H9 (cell line): Measurements from ENCODE around the gene LYRM2. TPM values are rescaled to one million over a fixed set of nuclear protein-coding genes. Genes with fewer than 3 reads are reported as not detected.

ENCODE experiments used
- DNase-seq: peaks from one replicate; pipeline ENCODE4 v3.0.0-alpha.2; 2017
- H2AFZ ChIP-seq: one replicate; pipeline ENCODE4 v1.6.1; 2013; ENCODE audit warnings: mild to moderate bottlenecking, low read length, control low read depth, moderate library complexity
- H2AK5ac ChIP-seq: 2 replicates; pipeline ENCODE4 v1.6.1; 2013; ENCODE audit warnings: low read length, control low read depth, mixed read lengths; ENCODE audit not compliant: insufficient read length
- H2BK120ac ChIP-seq: one replicate; pipeline ENCODE4 v1.6.1; 2013; ENCODE audit warnings: low read depth, mild to moderate bottlenecking, low read length, control low read depth, inconsistent platforms; ENCODE audit not compliant: poor library complexity, severe bottlenecking
- H2BK12ac ChIP-seq: 2 replicates; pipeline ENCODE4 v1.6.1; 2013; ENCODE audit warnings: low read length, control low read depth, mixed read lengths, low read depth; ENCODE audit not compliant: insufficient read length
- H2BK15ac ChIP-seq: 2 replicates; pipeline ENCODE4 v1.6.1; 2013; ENCODE audit warnings: low read depth, low read length, control low read depth
- H2BK20ac ChIP-seq: one replicate; pipeline ENCODE4 v1.6.1; 2013; ENCODE audit warnings: low read depth, mild to moderate bottlenecking, low read length, control low read depth, inconsistent platforms; ENCODE audit not compliant: poor library complexity, severe bottlenecking
- H2BK5ac ChIP-seq: 2 replicates; pipeline ENCODE4 v1.6.1; 2013; ENCODE audit warnings: low read length, control low read depth, mixed read lengths; ENCODE audit not compliant: insufficient read length
- H3K14ac ChIP-seq: 2 replicates; pipeline ENCODE4 v1.6.1; 2013; ENCODE audit warnings: low read length, control low read depth; ENCODE audit not compliant: insufficient read depth
- H3K18ac ChIP-seq: 2 replicates; pipeline ENCODE4 v1.6.1; 2013; ENCODE audit warnings: low read depth, mild to moderate bottlenecking, mixed read lengths, low read length, control low read depth; ENCODE audit not compliant: insufficient read length
- H3K23ac ChIP-seq: 2 replicates; pipeline ENCODE4 v1.6.1; 2013; ENCODE audit warnings: low read length, control low read depth, mixed read lengths, low read depth; ENCODE audit not compliant: insufficient read length
- H3K23me2 ChIP-seq: 2 replicates; pipeline ENCODE4 v1.6.1; 2013; ENCODE audit warnings: low read depth, mild to moderate bottlenecking, mixed read lengths, low read length, control low read depth; ENCODE audit not compliant: insufficient read length, poor library complexity, severe bottlenecking
- H3K27ac ChIP-seq: 2 replicates; pipeline ENCODE4 v1.5.1; 2013; ENCODE audit warnings: low read length, control low read depth, mixed read lengths, low read depth; ENCODE audit not compliant: insufficient read length
- H3K27me3 ChIP-seq: 2 replicates; pipeline ENCODE4 v1.6.1; 2013; ENCODE audit warnings: low read length, control low read depth, inconsistent platforms; ENCODE audit not compliant: insufficient read depth
- H3K4ac ChIP-seq: 2 replicates; pipeline ENCODE4 v1.6.1; 2013; ENCODE audit warnings: low read depth, mild to moderate bottlenecking, control low read depth, inconsistent platforms, low read length, moderate library complexity
- H3K4me1 ChIP-seq: 2 replicates; pipeline ENCODE4 v1.6.1; 2013; ENCODE audit warnings: low read length, control low read depth, inconsistent platforms; ENCODE audit not compliant: insufficient read depth
- H3K4me2 ChIP-seq: 2 replicates; pipeline ENCODE4 v1.6.1; 2013; ENCODE audit warnings: low read length, control low read depth, mixed read lengths; ENCODE audit not compliant: insufficient read length, insufficient read depth
- H3K56ac ChIP-seq: 2 replicates; pipeline ENCODE4 v1.6.1; 2013; ENCODE audit warnings: low read depth, mild to moderate bottlenecking, mixed read lengths, low read length, control low read depth; ENCODE audit not compliant: insufficient read length
- H3K79me1 ChIP-seq: 2 replicates; pipeline ENCODE4 v1.6.1; 2013; ENCODE audit warnings: low read depth, mild to moderate bottlenecking, moderate library complexity, low read length, control low read depth, inconsistent platforms; ENCODE audit not compliant: insufficient read depth, poor library complexity, severe bottlenecking
- H3K79me2 ChIP-seq: 2 replicates; pipeline ENCODE4 v1.6.1; 2013; ENCODE audit warnings: low read length, control low read depth, inconsistent platforms; ENCODE audit not compliant: insufficient read depth
- H3K9ac ChIP-seq: 2 replicates; pipeline ENCODE4 v1.6.1; 2013; ENCODE audit warnings: low read length, control low read depth, mixed read lengths; ENCODE audit not compliant: insufficient read length; ENCODE audit errors: extremely low read depth
- H3K9me3 ChIP-seq: one replicate; pipeline ENCODE4 v1.6.1; 2013; ENCODE audit warnings: low read depth, low read length, inconsistent platforms; ENCODE audit not compliant: control insufficient read depth
- H3T11ph ChIP-seq: one replicate; pipeline ENCODE4 v1.6.1; 2013; ENCODE audit warnings: mild to moderate bottlenecking, low read length, control low read depth, inconsistent platforms
- H4K20me1 ChIP-seq: one replicate; pipeline ENCODE4 v1.6.1; 2013; ENCODE audit not compliant: control insufficient read depth, insufficient read length, insufficient read depth
- H4K5ac ChIP-seq: 2 replicates; pipeline ENCODE4 v1.6.1; 2013; ENCODE audit warnings: low read depth, mild to moderate bottlenecking, mixed read lengths, low read length, control low read depth; ENCODE audit not compliant: insufficient read length
- H4K8ac ChIP-seq: replicated peaks from 2 replicates; pipeline ENCODE4 v1.6.1; 2013; ENCODE audit warnings: low read length, control low read depth, mixed read lengths, low read depth; ENCODE audit not compliant: insufficient read length
- H4K91ac ChIP-seq: 2 replicates; pipeline ENCODE4 v1.6.1; 2013; ENCODE audit warnings: low read depth, mild to moderate bottlenecking, moderate library complexity, mixed read lengths, low read length, control low read depth; ENCODE audit not compliant: insufficient read length
- H3K27ac Mint-ChIP-seq, 3 experiments: 2 replicates in 2 of 3; 3 replicates in 1 of 3; pipeline ENCODE4 v1.8.0; 2020 to 2021; ENCODE audit warnings: mixed read lengths in 3 of 3, mild to moderate bottlenecking in 1 of 3, moderate library complexity in 1 of 3
- H3K27me3 Mint-ChIP-seq: 2 replicates; pipeline ENCODE4 v1.8.0; 2021; ENCODE audit warnings: low read depth, mild to moderate bottlenecking, moderate library complexity, mixed read lengths
- H3K36me3 Mint-ChIP-seq, 3 experiments: 2 replicates in 2 of 3; 3 replicates in 1 of 3; pipeline ENCODE4 v1.8.0; 2020 to 2021; ENCODE audit warnings: low read depth in 3 of 3, mixed read lengths in 3 of 3; ENCODE audit not compliant: insufficient read depth in 1 of 3
- H3K4me1 Mint-ChIP-seq, 2 experiments: 2 replicates each; pipeline ENCODE4 v1.8.0; 2020; ENCODE audit warnings: mixed read lengths in 2 of 2
- H3K4me3 Mint-ChIP-seq, 2 experiments: 2 replicates in 1 of 2; 3 replicates in 1 of 2; pipeline ENCODE4 v1.8.0; 2020 to 2021; ENCODE audit warnings: mild to moderate bottlenecking in 2 of 2, mixed read lengths in 2 of 2, moderate library complexity in 1 of 2
- H3K9me3 Mint-ChIP-seq, 2 experiments: 2 replicates in 1 of 2; 3 replicates in 1 of 2; pipeline ENCODE4 v1.8.0; 2020; ENCODE audit warnings: mild to moderate bottlenecking in 2 of 2, mixed read lengths in 2 of 2, moderate library complexity in 1 of 2
- WGBS: extraction: QIAGEN DNeasy Blood & Tissue Kit; methylation state at CpG from one replicate; pipeline ENCODE4 v1.1.7; 2013; ENCODE audit warnings: missing lambda C conversion rate, low lambda C conversion rate, mixed read lengths; ENCODE audit not compliant: insufficient read length; ENCODE audit errors: extremely low coverage; 5-methylcytosine and 5-hydroxymethylcytosine counted together
- total RNA-seq: library from RNA; stranded (reverse); gene quantifications from 2 replicates; pipeline ENCODE4 v1.2.1, GENCODE V29; 2021
- TF ChIP-seq, protein P1 (sequence below): fragments of 200-600 bp; sonication (generic); conservative IDR thresholded peaks from 3 replicates; pipeline ENCODE4 v1.8.0; 2021; ENCODE audit warnings: antibody characterized with exemption, mild to moderate bottlenecking

LYRM2 gene
- total RNA-seq, 1 experiment from 2014 or later = 29.8 TPM

DNA sequence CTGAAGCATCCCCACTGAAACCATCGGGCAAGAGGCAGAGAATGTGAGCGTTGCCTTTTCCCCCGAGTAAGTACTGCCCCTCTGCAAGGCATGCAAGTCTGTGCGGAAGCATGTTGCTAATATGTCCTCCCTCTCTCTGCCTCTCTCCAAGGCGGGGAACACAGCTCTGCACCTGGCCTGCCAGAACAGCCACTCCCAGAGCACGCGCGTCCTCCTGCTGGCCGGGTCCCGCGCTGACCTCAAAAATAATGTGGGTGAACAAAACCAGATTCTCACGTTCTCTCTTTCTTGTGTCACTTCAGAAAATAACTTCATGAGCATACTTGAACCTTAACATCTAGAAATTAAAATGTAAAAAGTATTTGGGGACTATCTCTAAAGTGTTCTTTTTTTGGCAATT, 26.4 kb downstream of the LYRM2 start:
- Mint-ChIP-seq H3K4me1 (peaks cover 0 to 12% of the 10 kb centered on the region in 2 experiments; a peak in 2 of 4 replicates), H3K9me3 (no peaks in the 10 kb centered on the region), H3K36me3 (no peaks in the 10 kb centered on the region), H3K27ac (no peak overlapping the region), H3K4me3 (no peak overlapping the region), H3K27me3 (peaks cover 2% of the 10 kb centered on the region)
- Histone ChIP-seq H2BK120ac (no peak overlapping the region), H2BK5ac (no peak overlapping the region), H3T11ph (no peak overlapping the region), H4K20me1 (no peaks in the 10 kb centered on the region), H3K14ac (no peak overlapping the region), H2BK12ac (no peak overlapping the region), H2AFZ (no peak overlapping the region), H3K27me3 (no peaks in the 10 kb centered on the region), H4K8ac (no peak overlapping the region), H3K18ac (no peak overlapping the region), H3K27ac (no peak overlapping the region), H3K79me1 (no peaks in the 10 kb centered on the region), H3K9me3 (no peaks in the 10 kb centered on the region), H3K56ac (no peak overlapping the region), H2BK15ac (no peak overlapping the region), H3K23ac (no peak overlapping the region), H3K4ac (no peak overlapping the region), H2AK5ac (no peak overlapping the region), H4K5ac (no peak overlapping the region), H2BK20ac (no peak overlapping the region), H3K79me2 (no peaks in the 10 kb centered on the region), H3K4me2 (no peak overlapping the region), H3K23me2 (no peaks in the 10 kb centered on the region), H4K91ac (no peak overlapping the region), H3K4me1 (no peaks in the 10 kb centered on the region), H3K9ac (no peak overlapping the region)
- TF ChIP-seq, protein P1, sequence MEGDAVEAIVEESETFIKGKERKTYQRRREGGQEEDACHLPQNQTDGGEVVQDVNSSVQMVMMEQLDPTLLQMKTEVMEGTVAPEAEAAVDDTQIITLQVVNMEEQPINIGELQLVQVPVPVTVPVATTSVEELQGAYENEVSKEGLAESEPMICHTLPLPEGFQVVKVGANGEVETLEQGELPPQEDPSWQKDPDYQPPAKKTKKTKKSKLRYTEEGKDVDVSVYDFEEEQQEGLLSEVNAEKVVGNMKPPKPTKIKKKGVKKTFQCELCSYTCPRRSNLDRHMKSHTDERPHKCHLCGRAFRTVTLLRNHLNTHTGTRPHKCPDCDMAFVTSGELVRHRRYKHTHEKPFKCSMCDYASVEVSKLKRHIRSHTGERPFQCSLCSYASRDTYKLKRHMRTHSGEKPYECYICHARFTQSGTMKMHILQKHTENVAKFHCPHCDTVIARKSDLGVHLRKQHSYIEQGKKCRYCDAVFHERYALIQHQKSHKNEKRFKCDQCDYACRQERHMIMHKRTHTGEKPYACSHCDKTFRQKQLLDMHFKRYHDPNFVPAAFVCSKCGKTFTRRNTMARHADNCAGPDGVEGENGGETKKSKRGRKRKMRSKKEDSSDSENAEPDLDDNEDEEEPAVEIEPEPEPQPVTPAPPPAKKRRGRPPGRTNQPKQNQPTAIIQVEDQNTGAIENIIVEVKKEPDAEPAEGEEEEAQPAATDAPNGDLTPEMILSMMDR = peak; percentile 61
- no CpG with 5 or more reads among the region's 12 CpGs for WGBS
- peak; percentile 62 for DNase-seq
